ENCODE data around the gene GPR148. TPM values are rescaled to one million over a fixed set of nuclear protein-coding genes. Genes with fewer than 3 reads are reported as not detected.
"Not testable (repeated sequence)": the region's sequence is repeated elsewhere in the genome, so short reads cannot be mapped to it uniquely, and the experiment has no call there.

The GPR148 gene
- not detected in 2 replicates for total RNA-seq

- intact Hi-C loops (cut with micrococcal nuclease) = loop anchor here (5.0 kb wide), 2 partner anchors 364 to 799 kb away; partner anchors contain the start of genes CCDC74A and FAM168B
These were observed at the start of gene GPR148 for GRCh38 chr2:130728549-130729316. Gene GPR148 (plus strand): TSS chr2:130729070. CDS start chr2:130729152, 82 bp downstream.

- intact Hi-C loops (cut with micrococcal nuclease) = not testable (repeated sequence)
These were observed 36.7 kb upstream of the GPR148 start for GRCh38 chr2:130692041-130692770.

DNA sequence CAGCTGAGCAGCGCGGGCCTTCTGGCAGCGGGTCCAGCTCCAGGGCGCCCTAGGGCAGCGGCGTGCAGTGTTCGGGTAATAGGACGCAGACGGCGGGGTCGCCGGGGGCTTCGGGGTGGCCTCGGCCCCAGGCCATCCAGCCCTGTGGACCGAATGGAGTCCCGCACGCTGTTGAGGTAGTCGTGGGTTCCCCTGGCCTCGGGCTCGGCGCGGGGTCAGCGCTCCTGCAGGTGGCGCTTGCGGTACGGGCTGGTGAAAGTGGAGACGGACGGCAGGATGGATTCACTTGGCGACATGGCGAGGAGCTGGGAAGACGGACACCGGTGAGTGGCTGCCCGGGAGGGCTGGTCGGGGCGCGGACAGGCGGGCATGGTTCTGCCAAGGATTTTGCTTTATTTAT is 35.4 kb upstream of the GPR148 start:
- intact Hi-C loops (cut with micrococcal nuclease) = not testable (repeated sequence)

GRCh38 chr2:130703250-130703649 is 25.6 kb upstream of the GPR148 start:
- intact Hi-C loops (cut with micrococcal nuclease) = not testable (repeated sequence)

DNA sequence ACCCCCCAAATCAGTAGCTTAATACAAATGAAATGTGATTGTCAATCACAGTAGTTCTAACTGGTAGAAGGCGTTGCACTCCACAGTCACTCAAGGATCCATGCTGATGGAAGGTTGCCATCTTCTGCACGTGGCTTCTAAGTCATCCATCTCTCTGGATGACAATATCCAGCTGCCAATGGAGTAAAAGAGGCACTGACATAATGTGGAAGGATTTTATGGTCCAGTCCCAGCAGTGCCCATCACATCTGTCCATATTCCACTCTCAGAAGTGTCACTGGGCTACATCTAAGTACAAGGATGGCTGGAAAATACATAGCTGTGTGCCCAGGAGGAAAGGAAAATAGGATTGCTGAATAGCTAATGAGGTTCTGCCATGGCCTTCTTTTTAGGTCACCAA is 14.1 kb upstream of the GPR148 start:
- intact Hi-C loops (cut with micrococcal nuclease) = not testable (repeated sequence)

DNA sequence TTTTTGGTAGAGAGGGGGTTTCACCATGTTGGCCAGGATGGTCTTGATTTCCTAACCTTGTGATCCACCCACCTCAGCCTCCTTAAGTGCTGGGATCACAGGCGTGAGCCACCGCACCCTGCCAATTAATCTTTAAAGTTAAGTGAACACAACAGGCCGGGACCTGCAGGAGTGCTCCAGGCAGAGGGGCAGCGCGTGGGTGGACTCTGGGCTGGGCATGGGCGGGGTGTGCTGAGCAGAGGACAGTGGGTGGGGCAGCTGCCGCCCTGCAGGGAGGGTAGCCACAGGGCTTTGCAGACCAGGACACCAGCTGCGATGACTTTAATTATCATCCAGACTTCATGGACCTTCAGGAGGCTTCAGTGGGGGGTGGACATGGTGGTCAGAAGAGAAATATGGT is 8.8 kb upstream of the GPR148 start:
- intact Hi-C loops (cut with micrococcal nuclease) = no loop called here

DNA sequence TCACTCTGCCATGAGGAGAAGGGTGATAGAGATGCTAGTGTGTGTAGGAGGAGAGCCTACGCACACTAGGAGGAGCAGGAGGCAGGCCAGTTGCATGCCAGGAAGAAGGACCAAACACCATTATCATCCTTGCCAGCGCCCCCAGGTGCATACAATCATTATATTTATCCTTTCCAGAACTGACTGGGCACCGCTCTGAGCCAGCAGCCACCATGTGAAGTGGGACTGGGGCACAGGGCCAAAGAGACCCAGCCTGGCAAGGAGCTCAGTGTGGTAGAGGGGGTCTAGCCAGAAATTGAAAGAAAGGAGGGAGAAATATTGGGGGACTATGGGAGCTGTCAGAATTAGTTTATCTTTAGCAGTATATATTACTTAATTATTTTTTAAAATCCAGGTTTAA is 8.3 kb upstream of the GPR148 start:
- intact Hi-C loops (cut with micrococcal nuclease) = no loop called here

- intact Hi-C loops (cut with micrococcal nuclease) = no loop called here
These were observed 4.4 kb upstream of the GPR148 start for GRCh38 chr2:130724455-130724854.

DNA sequence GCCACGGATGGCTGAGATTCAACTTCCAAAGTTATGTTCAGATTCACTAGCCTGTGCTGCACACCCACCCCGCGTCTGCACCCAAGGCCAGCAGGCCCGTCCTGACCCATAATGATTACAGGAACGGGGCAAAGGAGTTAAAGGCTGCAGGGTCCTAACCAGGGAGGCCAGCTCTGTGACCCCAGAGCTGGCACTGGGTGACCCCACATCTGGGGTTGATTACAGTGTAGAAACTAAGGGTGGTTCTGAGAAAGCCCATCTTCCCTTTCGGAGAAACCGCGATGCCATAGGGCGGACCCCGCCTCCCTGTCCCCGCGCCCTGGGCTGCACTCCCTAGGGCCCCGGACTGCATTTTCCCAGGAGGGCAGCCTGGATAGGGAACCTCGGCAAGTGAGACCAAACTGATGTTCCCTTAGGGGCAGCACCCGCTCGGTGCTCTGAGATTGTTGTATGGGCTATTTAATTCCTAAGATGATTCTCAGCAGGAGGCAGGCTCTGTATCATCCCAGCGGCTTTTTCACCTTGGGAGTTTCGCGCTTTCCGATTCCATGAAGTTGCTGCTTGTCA is 2.2 kb upstream of the GPR148 start:
- intact Hi-C loops (cut with micrococcal nuclease) = loop anchor here (1.0 to 5.0 kb wide), 4 partner anchors 71 to 801 kb away; partner anchors contain the start of genes CCDC74A, FAM168B and IMP4

- intact Hi-C loops (cut with micrococcal nuclease) = loop anchor here (1.0 to 5.0 kb wide), 4 partner anchors 70 to 800 kb away; partner anchors contain the start of genes CCDC74A, FAM168B and IMP4
These were observed 1.5 kb upstream of the GPR148 start for GRCh38 chr2:130727286-130727924.

- intact Hi-C loops (cut with micrococcal nuclease) = loop anchor here (5.0 kb wide), 2 partner anchors 364 to 799 kb away; partner anchors contain the start of genes CCDC74A and FAM168B
These were observed 839 bp upstream of the GPR148 start for GRCh38 chr2:130728007-130728454.

DNA sequence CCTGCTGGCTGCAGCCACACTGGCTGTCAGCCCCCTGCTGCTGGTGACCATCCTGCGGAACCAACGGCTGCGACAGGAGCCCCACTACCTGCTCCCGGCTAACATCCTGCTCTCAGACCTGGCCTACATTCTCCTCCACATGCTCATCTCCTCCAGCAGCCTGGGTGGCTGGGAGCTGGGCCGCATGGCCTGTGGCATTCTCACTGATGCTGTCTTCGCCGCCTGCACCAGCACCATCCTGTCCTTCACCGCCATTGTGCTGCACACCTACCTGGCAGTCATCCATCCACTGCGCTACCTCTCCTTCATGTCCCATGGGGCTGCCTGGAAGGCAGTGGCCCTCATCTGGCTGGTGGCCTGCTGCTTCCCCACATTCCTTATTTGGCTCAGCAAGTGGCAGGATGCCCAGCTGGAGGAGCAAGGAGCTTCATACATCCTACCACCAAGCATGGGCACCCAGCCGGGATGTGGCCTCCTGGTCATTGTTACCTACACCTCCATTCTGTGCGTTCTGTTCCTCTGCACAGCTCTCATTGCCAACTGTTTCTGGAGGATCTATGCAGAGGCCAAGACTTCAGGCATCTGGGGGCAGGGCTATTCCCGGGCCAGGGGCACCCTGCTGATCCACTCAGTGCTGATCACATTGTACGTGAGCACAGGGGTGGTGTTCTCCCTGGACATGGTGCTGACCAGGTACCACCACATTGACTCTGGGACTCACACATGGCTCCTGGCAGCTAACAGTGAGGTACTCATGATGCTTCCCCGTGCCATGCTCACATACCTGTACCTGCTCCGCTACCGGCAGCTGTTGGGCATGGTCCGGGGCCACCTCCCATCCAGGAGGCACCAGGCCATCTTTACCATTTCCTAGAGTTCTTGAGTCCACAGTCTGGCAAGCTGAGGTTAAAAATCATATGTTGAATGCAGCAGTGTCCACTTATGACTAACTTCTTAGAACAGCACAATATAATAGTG is 741 bp downstream of the GPR148 start:
- intact Hi-C loops (cut with micrococcal nuclease) = loop anchor here (5.0 kb wide), 2 partner anchors 363 to 798 kb away; partner anchors contain the start of genes CCDC74A and FAM168B

- intact Hi-C loops (cut with micrococcal nuclease) = not testable (repeated sequence)
These were observed 3.4 kb downstream of the GPR148 start for GRCh38 chr2:130732257-130732656.

- intact Hi-C loops (cut with micrococcal nuclease) = no loop called here
These were observed 6.3 kb downstream of the GPR148 start for GRCh38 chr2:130735200-130735599.

- intact Hi-C loops (cut with micrococcal nuclease) = no loop called here
These were observed 7.6 kb downstream of the GPR148 start for GRCh38 chr2:130736487-130736886.

DNA sequence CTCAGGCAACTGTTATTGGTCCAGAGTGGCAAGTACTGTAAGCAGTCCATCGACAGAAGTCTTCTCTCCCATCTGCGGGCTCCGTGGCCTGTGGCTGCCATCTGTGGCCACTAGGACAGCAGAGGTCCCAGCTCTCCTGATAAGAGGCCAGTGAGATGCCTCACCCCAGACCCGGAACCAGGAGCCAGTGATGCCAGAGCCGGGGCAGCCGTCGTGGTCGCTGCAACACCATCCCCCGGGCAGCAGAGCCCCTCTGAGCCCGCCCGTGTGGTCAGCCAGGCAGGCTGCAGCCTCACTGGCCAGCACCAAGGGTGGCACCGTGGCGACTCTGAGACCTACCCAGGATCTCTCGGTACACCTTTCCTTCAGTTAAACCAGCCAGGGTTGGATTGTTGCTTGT is 8.7 kb downstream of the GPR148 start:
- intact Hi-C loops (cut with micrococcal nuclease) = no loop called here

DNA sequence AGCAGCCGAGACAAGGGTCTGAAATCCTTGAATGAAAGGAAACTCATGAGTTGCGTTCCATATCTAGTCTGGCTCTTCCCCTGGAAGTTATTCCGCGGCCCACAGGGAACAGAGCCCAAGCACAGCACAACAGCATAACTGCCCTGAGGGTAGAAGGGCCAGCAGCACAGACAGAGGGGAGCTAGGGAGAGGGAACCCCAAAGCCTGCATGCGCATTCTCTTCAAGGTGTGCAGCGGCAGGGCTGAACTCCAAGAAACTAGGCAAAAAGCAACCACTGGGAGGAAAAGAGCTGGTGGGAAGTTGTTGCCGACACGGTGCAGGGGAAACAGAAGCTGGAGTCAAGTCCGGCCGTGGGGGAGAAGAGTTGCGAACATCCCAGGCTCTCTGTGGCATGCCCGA is 11.8 kb downstream of the GPR148 start:
- intact Hi-C loops (cut with micrococcal nuclease) = no loop called here

GRCh38 chr2:130743278-130743677 is 14.4 kb downstream of the GPR148 start:
- intact Hi-C loops (cut with micrococcal nuclease) = no loop called here

GRCh38 chr2:130744287-130745117 is 15.6 kb downstream of the GPR148 start:
- intact Hi-C loops (cut with micrococcal nuclease) = no loop called here
